Liver (tissue), 9 donors: Measurements from ENCODE around the gene XPR1. TPM values are rescaled to one million over a fixed set of nuclear protein-coding genes. Genes with fewer than 3 reads are reported as not detected.

Experiments
- DNase-seq: peaks from one replicate; pipeline ENCODE4 v3.0.0-alpha.2; 2017; ENCODE audit warnings: low spot score
- H3K27ac ChIP-seq, 2 donors: one replicate each; pipeline ENCODE4 v1.7.0; 2013; ENCODE audit warnings: inconsistent platforms in 2 of 2, low read length in 2 of 2, control low read depth in 1 of 2, low read depth in 1 of 2, mild to moderate bottlenecking in 1 of 2
- H3K27me3 ChIP-seq, 4 donors: one replicate each; pipeline versions ENCODE4 v1.6.1 to v1.7.0; 2013; ENCODE audit warnings: low read length in 3 of 4, inconsistent platforms in 1 of 4, mild to moderate bottlenecking in 1 of 4, moderate library complexity in 1 of 4; ENCODE audit not compliant: control insufficient read depth in 4 of 4, insufficient read depth in 4 of 4
- H3K36me3 ChIP-seq, 4 donors: one replicate each; pipeline versions ENCODE4 v1.6.1 to v1.7.0; 2013; ENCODE audit warnings: low read length in 3 of 4, mild to moderate bottlenecking in 3 of 4, low read depth in 1 of 4, moderate library complexity in 1 of 4; ENCODE audit not compliant: control insufficient read depth in 4 of 4, insufficient read depth in 3 of 4
- H3K4me1 ChIP-seq, 4 donors: one replicate each; pipeline versions ENCODE4 v1.6.1 to v1.7.0; 2013; ENCODE audit warnings: low read length in 3 of 4, mild to moderate bottlenecking in 3 of 4, moderate library complexity in 1 of 4; ENCODE audit not compliant: control insufficient read depth in 4 of 4, insufficient read depth in 4 of 4
- H3K4me3 ChIP-seq, 3 donors: one replicate each; pipeline versions ENCODE4 v1.6.1 to v1.7.0; 2013; ENCODE audit warnings: low read length in 3 of 3, control low read depth in 1 of 3, low read depth in 1 of 3, mild to moderate bottlenecking in 1 of 3
- H3K9ac ChIP-seq, 2 donors: one replicate each; pipeline ENCODE4 v1.7.0; 2013; ENCODE audit warnings: low read length in 2 of 2, mild to moderate bottlenecking in 2 of 2, moderate library complexity in 2 of 2, control low read depth in 1 of 2, low read depth in 1 of 2
- H3K9me3 ChIP-seq, 4 donors: one replicate each; pipeline versions ENCODE4 v1.6.1 to v1.7.0; 2013; ENCODE audit warnings: low read length in 3 of 4; ENCODE audit not compliant: control insufficient read depth in 4 of 4
- CTCF ChIP-seq: fragments of 150-350 bp; IDR thresholded peaks from 2 replicates; pipeline ENCODE4 v1.5.1; 2017; ENCODE audit warnings: improper control_type of control experiment, low read depth, low read length; ENCODE audit not compliant: missing input control
- EGR1 ChIP-seq, 2 donors: IDR thresholded peaks; 2 replicates each; pipeline ENCODE4 v1.6.1; 2016 to 2018; ENCODE audit warnings: antibody characterized with exemption in 2 of 2, low read depth in 2 of 2
- FOXA1 ChIP-seq: IDR thresholded peaks from 2 replicates; pipeline ENCODE4 v1.6.1; 2016; ENCODE audit warnings: antibody characterized with exemption
- GABPA ChIP-seq, 2 donors: IDR thresholded peaks in 1 of 2; conservative IDR thresholded peaks in 1 of 2; 2 replicates each; pipeline ENCODE4 v1.6.1; 2016; ENCODE audit warnings: antibody characterized with exemption in 2 of 2, mild to moderate bottlenecking in 1 of 2, moderate library complexity in 1 of 2
- HNF4A ChIP-seq, 2 donors: conservative IDR thresholded peaks; 2 replicates each; pipeline ENCODE4 v1.6.1; 2016; ENCODE audit warnings: antibody characterized with exemption in 2 of 2, mild to moderate bottlenecking in 2 of 2
- HNF4G ChIP-seq: IDR thresholded peaks from 2 replicates; pipeline ENCODE4 v1.6.1; 2016; ENCODE audit warnings: antibody characterized with exemption
- JUND ChIP-seq, 2 donors: IDR thresholded peaks; 2 replicates each; pipeline ENCODE4 v1.6.1; 2016; ENCODE audit warnings: antibody characterized with exemption in 2 of 2
- MAX ChIP-seq: IDR thresholded peaks from 2 replicates; pipeline ENCODE4 v1.6.1; 2016; ENCODE audit warnings: antibody characterized with exemption
- NR2F2 ChIP-seq: IDR thresholded peaks from 2 replicates; pipeline ENCODE4 v1.6.1; 2016; ENCODE audit warnings: antibody characterized with exemption
- RAD21 ChIP-seq, 2 donors: IDR thresholded peaks; 2 replicates each; pipeline ENCODE4 v1.6.1; 2016; ENCODE audit warnings: antibody characterized with exemption in 2 of 2, mild to moderate bottlenecking in 2 of 2
- REST ChIP-seq: IDR thresholded peaks from 2 replicates; pipeline ENCODE4 v1.6.1; 2016; ENCODE audit warnings: antibody characterized with exemption, mild to moderate bottlenecking
- RXRA ChIP-seq, 2 donors: IDR thresholded peaks; 2 replicates each; pipeline ENCODE4 v1.6.1; 2017 to 2018; ENCODE audit warnings: antibody characterized with exemption in 2 of 2, mild to moderate bottlenecking in 1 of 2
- SP1 ChIP-seq: IDR thresholded peaks from 2 replicates; pipeline ENCODE4 v1.6.1; 2018; ENCODE audit warnings: antibody characterized with exemption, mild to moderate bottlenecking
- TAF1 ChIP-seq: conservative IDR thresholded peaks from 2 replicates; pipeline ENCODE4 v1.6.1; 2016; ENCODE audit warnings: antibody characterized with exemption, mild to moderate bottlenecking
- YY1 ChIP-seq: IDR thresholded peaks from 2 replicates; pipeline ENCODE4 v1.6.1; 2016; ENCODE audit warnings: antibody characterized with exemption, mild to moderate bottlenecking
- WGBS: extraction: QIAGEN DNeasy Blood & Tissue Kit; methylation state at CpG from one replicate; pipeline ENCODE4 v1.1.7; 2013; 5-methylcytosine and 5-hydroxymethylcytosine counted together
- polyA plus RNA-seq, 2 donors: library from polyadenylated mRNA; stranded (reverse) in 1 of 2; unstranded in 1 of 2; fragments of 200-250 nt in 1 of 2; fragments of >200 nt in 1 of 2; fragmentation: Nextera tagmentation in 1 of 2; extraction: Ambion mirVana in 1 of 2; gene quantifications; one replicate each; pipeline versions ENCODE4 v1.2.1 to v1.2.3, GENCODE V29; 2013 to 2015
- total RNA-seq, 2 donors: library from RNA; depleted of rRNA; stranded (reverse); fragments of >200 nt; gene quantifications; one replicate each; pipeline ENCODE4 v1.2.3, GENCODE V29; 2014
- TF ChIP-seq, protein P1 (sequence below): IDR thresholded peaks from 2 replicates; pipeline ENCODE4 v1.6.1; 2016; ENCODE audit warnings: antibody characterized with exemption
- donor health status: healthy.
- donor health status: healthy.
- donor health status: healthy.
- donor health status: healthy.
- donor health status: healthy.

The XPR1 gene
- total and polyA plus RNA-seq, 4 donors = 1.8 to 14.3 (median 5.9) TPM

GRCh38 chr1:180935326-180936109 lies 303.7 kb downstream of the XPR1 start (continued):
- TF ChIP-seq FOXA1 (no peak), REST (peak; percentile 51)

DNA sequence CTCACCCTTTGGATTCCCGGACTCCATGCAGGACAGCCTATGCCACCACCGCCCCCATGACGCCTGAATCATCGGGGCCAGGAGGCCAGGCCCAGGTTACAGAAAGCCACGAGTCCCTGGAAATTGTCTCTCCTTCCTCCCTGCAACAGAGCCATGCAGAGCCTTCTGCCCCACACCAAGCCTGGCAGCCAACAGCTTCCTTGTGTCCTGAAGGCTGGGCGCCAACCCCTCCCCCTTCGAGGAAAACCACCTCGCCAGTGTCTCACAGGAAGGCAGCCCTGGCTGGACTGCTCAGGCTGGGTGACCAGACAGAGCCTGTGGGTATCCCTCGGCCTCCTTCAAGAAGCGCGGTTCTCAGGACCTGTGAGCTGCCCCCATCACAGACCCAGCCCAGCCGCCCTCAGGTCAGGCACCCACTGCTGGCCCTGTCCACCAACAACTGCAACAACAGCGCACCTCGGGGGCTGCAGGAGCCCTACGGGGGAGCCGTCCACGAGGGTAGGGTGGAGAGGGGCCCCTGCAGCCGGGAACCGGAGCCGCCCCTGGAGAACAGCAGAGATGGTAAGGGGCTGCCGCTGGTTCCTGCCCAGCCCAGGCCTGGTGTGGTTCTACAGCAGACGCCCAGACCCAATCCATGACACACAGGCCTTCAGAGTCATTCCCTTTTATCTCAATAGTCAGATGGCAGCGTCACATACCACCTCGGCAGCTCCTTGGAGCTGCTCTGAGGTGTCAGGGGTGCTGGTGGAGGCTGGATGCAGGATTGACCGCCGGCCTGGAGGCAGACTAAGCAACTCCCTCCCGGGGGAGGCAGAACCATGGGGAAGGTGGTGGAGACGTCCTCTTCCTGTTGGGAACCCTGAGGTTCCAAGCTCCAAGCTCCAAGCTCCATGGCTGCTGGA lies 304.5 kb downstream of the XPR1 start:
- no peak overlapping the region for H3K4me3 ChIP-seq
- H3K27me3 ChIP-seq = no peaks in the 10 kb centered on the region
- DNase-seq = no peak
- no peaks in the 10 kb centered on the region for H3K36me3 ChIP-seq
- no peak overlapping the region for H3K27ac ChIP-seq
- H3K9me3 ChIP-seq = no peaks in the 10 kb centered on the region
- TF ChIP-seq RAD21 (IDR thresholded peaks at IDR 0.05) (no peak), CTCF (no peak), MAX (no peak), YY1 (no peak), EGR1 (IDR thresholded peaks at IDR 0.05; ENCODE audit: low read depth in 2 of 2) (no peak)
- H3K4me1 ChIP-seq = peaks cover 0 to 5% (median 3%) of the 10 kb centered on the region in 4 donors
- no peak overlapping the region for H3K9ac ChIP-seq
- 94% methylated on average over 28 of the region's 28 CpGs for WGBS

GRCh38 chr1:180937012-180937372 lies 305.2 kb downstream of the XPR1 start:
- DNase-seq = no peak
- Histone ChIP-seq H3K9ac (no peak overlapping the region), H3K9me3 (no peaks in the 10 kb centered on the region), H3K36me3 (no peaks in the 10 kb centered on the region), H3K27me3 (no peaks in the 10 kb centered on the region), H3K4me1 (peaks cover 0 to 5% (median 3%) of the 10 kb centered on the region in 4 donors), H3K4me3 (no peak overlapping the region), H3K27ac (no peak overlapping the region)
- WGBS = 98% methylated on average over 1 of the region's 1 CpG
- TF ChIP-seq GABPA (IDR thresholded peaks at IDR 0.05 in 1 of 2, conservative IDR thresholded peaks at IDR 0.05 in 1 of 2) = no peak
- no peak for TF ChIP-seq TAF1
- TF ChIP-seq NR2F2 = no peak
- TF ChIP-seq, protein P1, sequence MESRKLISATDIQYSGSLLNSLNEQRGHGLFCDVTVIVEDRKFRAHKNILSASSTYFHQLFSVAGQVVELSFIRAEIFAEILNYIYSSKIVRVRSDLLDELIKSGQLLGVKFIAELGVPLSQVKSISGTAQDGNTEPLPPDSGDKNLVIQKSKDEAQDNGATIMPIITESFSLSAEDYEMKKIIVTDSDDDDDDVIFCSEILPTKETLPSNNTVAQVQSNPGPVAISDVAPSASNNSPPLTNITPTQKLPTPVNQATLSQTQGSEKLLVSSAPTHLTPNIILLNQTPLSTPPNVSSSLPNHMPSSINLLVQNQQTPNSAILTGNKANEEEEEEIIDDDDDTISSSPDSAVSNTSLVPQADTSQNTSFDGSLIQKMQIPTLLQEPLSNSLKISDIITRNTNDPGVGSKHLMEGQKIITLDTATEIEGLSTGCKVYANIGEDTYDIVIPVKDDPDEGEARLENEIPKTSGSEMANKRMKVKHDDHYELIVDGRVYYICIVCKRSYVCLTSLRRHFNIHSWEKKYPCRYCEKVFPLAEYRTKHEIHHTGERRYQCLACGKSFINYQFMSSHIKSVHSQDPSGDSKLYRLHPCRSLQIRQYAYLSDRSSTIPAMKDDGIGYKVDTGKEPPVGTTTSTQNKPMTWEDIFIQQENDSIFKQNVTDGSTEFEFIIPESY = no peak
- TF ChIP-seq EGR1 (IDR thresholded peaks at IDR 0.05; ENCODE audit: low read depth in 2 of 2) = no peak
- TF ChIP-seq HNF4G = no peak
- TF ChIP-seq JUND (IDR thresholded peaks at IDR 0.05) = no peak
- no peak for TF ChIP-seq HNF4A (conservative IDR thresholded peaks at IDR 0.05)
- no peak for TF ChIP-seq SP1
- TF ChIP-seq RXRA (IDR thresholded peaks at IDR 0.05) = no peak
- TF ChIP-seq CTCF = no peak
- TF ChIP-seq MAX = no peak
